Muscle of leg (tissue), 11 donors: ENCODE measurements around the gene C4B. TPM values are rescaled to one million over a fixed set of nuclear protein-coding genes. Genes with fewer than 3 reads are reported as not detected.
"Not testable (repeated sequence)": the region's sequence is repeated elsewhere in the genome, so short reads cannot be mapped to it uniquely, and the experiment has no call there.

Experiments used
- DNase-seq: peaks from one replicate; pipeline ENCODE4 v3.0.0; 2013
- H3K27ac ChIP-seq: one replicate; pipeline ENCODE4 v1.5.1; 2013; ENCODE audit warnings: mild to moderate bottlenecking, low read length, control low read depth
- H3K27me3 ChIP-seq: one replicate; pipeline ENCODE4 v1.6.1; 2013; ENCODE audit warnings: low read length; ENCODE audit not compliant: control insufficient read depth, insufficient read depth
- H3K36me3 ChIP-seq: one replicate; pipeline ENCODE4 v1.6.1; 2013; ENCODE audit warnings: low read length; ENCODE audit not compliant: control insufficient read depth, insufficient read depth
- H3K4me1 ChIP-seq: one replicate; pipeline ENCODE4 v1.6.1; 2013; ENCODE audit warnings: low read length; ENCODE audit not compliant: control insufficient read depth, insufficient read depth
- H3K4me3 ChIP-seq: one replicate; pipeline ENCODE4 v1.5.1; 2013; ENCODE audit warnings: low read length, control low read depth
- H3K9me3 ChIP-seq: replicated peaks from 2 replicates; pipeline ENCODE4 v1.6.1; 2013; ENCODE audit warnings: low read depth, low read length; ENCODE audit not compliant: control insufficient read depth
- WGBS: methylation state at CpG from one replicate; pipeline ENCODE4 v1.1.5; 2013; ENCODE audit warnings: missing lambda C conversion rate; ENCODE audit not compliant: insufficient coverage; 5-methylcytosine and 5-hydroxymethylcytosine counted together
- polyA plus RNA-seq, 8 donors: library from polyadenylated mRNA; unstranded; fragments of 120-200 nt; gene quantifications; one replicate each; pipeline versions ENCODE4 v1.2.1 to v1.2.3, GENCODE V29; 2013; ENCODE audit warnings: inconsistent platforms in 1 of 8, low replicate concordance in 1 of 8; ENCODE audit not compliant: insufficient read length in 8 of 8, insufficient read depth in 1 of 8
- total RNA-seq: library from RNA; stranded (reverse); fragments of 120-200 nt; gene quantifications from one replicate; pipeline ENCODE4 v1.2.4, GENCODE V29; 2013

C4B gene
- total and polyA plus RNA-seq, 9 donors, result 9.5 to 32.1 (median 22.0) TPM

- H3K9me3 ChIP-seq, H3K27ac ChIP-seq, H3K36me3 ChIP-seq, DNase-seq, H3K4me3 ChIP-seq, H3K27me3 ChIP-seq, H3K4me1 ChIP-seq: not testable (repeated sequence)
- WGBS, result no CpG with 5 or more reads among the region's 8 CpGs
These were observed 8.5 kb upstream of the C4B start for GRCh38 chr6:32005991-32006529.

GRCh38 chr6:32007086-32007485 is 7.5 kb upstream of the C4B start:
- H3K9me3 ChIP-seq, H3K27ac ChIP-seq, H3K4me3 ChIP-seq, H3K27me3 ChIP-seq, H3K36me3 ChIP-seq, DNase-seq, H3K4me1 ChIP-seq: not testable (repeated sequence)
- WGBS, result 70% methylated on average over 3 of the region's 12 CpGs

- H3K4me3 ChIP-seq, DNase-seq, H3K4me1 ChIP-seq, H3K36me3 ChIP-seq, H3K27ac ChIP-seq, H3K27me3 ChIP-seq, H3K9me3 ChIP-seq: not testable (repeated sequence)
- WGBS, result no CpG with 5 or more reads among the region's 24 CpGs
These were observed 6.6 kb upstream of the C4B start for GRCh38 chr6:32008037-32008436.

GRCh38 chr6:32008616-32009015 is 6.0 kb upstream of the C4B start:
- H3K27me3 ChIP-seq, H3K36me3 ChIP-seq, H3K27ac ChIP-seq, H3K9me3 ChIP-seq, H3K4me1 ChIP-seq, DNase-seq, H3K4me3 ChIP-seq: not testable (repeated sequence)
- WGBS, result 20% methylated on average over 2 of the region's 12 CpGs

GRCh38 chr6:32009537-32009936 is 5.1 kb upstream of the C4B start:
- not testable (repeated sequence) for H3K36me3 ChIP-seq, DNase-seq, H3K4me1 ChIP-seq, H3K27me3 ChIP-seq, H3K9me3 ChIP-seq, H3K4me3 ChIP-seq, H3K27ac ChIP-seq
- WGBS, result no CpG with 5 or more reads among the region's 12 CpGs

- not testable (repeated sequence) for H3K36me3 ChIP-seq, H3K4me3 ChIP-seq, H3K4me1 ChIP-seq, H3K27ac ChIP-seq, H3K27me3 ChIP-seq, H3K9me3 ChIP-seq, DNase-seq
- 82% methylated on average over 3 of the region's 27 CpGs for WGBS
These were observed 3.6 kb upstream of the C4B start for GRCh38 chr6:32010856-32011530.

- WGBS, result no CpG with 5 or more reads among the region's 17 CpGs
- not testable (repeated sequence) for DNase-seq
These were observed 1.5 kb upstream of the C4B start for GRCh38 chr6:32012941-32013617.

GRCh38 chr6:32013738-32014137 is 857 bp upstream of the C4B start:
- no CpG with 5 or more reads among the region's 5 CpGs for WGBS
- not testable (repeated sequence) for H3K4me1 ChIP-seq, H3K9me3 ChIP-seq, H3K4me3 ChIP-seq, H3K27me3 ChIP-seq, DNase-seq, H3K36me3 ChIP-seq, H3K27ac ChIP-seq

More at GRCh38 chr6:32012941-32013617, 1.5 kb upstream of the C4B start:
- not testable (repeated sequence) for H3K4me3 ChIP-seq, H3K27ac ChIP-seq, H3K4me1 ChIP-seq, H3K27me3 ChIP-seq, H3K9me3 ChIP-seq, H3K36me3 ChIP-seq

- not testable (repeated sequence) for H3K4me3 ChIP-seq, H3K27ac ChIP-seq, H3K9me3 ChIP-seq, H3K27me3 ChIP-seq, DNase-seq, H3K36me3 ChIP-seq, H3K4me1 ChIP-seq
- no CpG with 5 or more reads among the region's 10 CpGs for WGBS
These were observed 7.5 kb downstream of the C4B start for GRCh38 chr6:32022100-32022499.

- H3K36me3 ChIP-seq, H3K27ac ChIP-seq, H3K27me3 ChIP-seq, DNase-seq, H3K4me1 ChIP-seq, H3K9me3 ChIP-seq, H3K4me3 ChIP-seq: not testable (repeated sequence)
- WGBS, result no CpG with 5 or more reads among the region's 10 CpGs
These were observed 14.0 kb downstream of the C4B start for GRCh38 chr6:32028631-32029030.
